Type B pancreatic cell (in vitro differentiated cells): ENCODE data around the gene LRRC15. TPM values are rescaled to one million over a fixed set of nuclear protein-coding genes. Genes with fewer than 3 reads are reported as not detected.

ENCODE experiments used
- DNase-seq: peaks from one replicate; pipeline ENCODE4 v3.0.0; 2021; ENCODE audit warnings: mixed read lengths; ENCODE audit not compliant: unreplicated experiment; ENCODE audit errors: extremely low spot score
- H3K27ac Mint-ChIP-seq: 2 replicates; pipeline ENCODE4 v1.8.0; 2021; ENCODE audit warnings: mild to moderate bottlenecking, mixed read lengths
- H3K27me3 Mint-ChIP-seq: 2 replicates; pipeline ENCODE4 v1.8.0; 2021; ENCODE audit warnings: mixed read lengths
- H3K36me3 Mint-ChIP-seq: 2 replicates; pipeline ENCODE4 v1.8.0; 2021; ENCODE audit warnings: mixed read lengths
- H3K4me1 Mint-ChIP-seq: one replicate; pipeline ENCODE4 v1.8.0; 2021; ENCODE audit warnings: mixed read lengths; ENCODE audit not compliant: unreplicated experiment
- H3K4me3 Mint-ChIP-seq: 2 replicates; pipeline ENCODE4 v1.8.0; 2021; ENCODE audit warnings: mild to moderate bottlenecking, mixed read lengths
- H3K9me3 Mint-ChIP-seq: 2 replicates; pipeline ENCODE4 v1.8.0; 2021; ENCODE audit warnings: mixed read lengths
- CTCF ChIP-seq: fragments of 200-600 bp; sonication (generic); conservative IDR thresholded peaks from 2 replicates; pipeline ENCODE4 v1.5.0; 2021; ENCODE audit warnings: antibody characterized with exemption, mild to moderate bottlenecking
- total RNA-seq: library from RNA; stranded (reverse); gene quantifications from 2 replicates; pipeline ENCODE4 v1.2.1, GENCODE V29; 2021; ENCODE audit warnings: low replicate concordance

LRRC15 gene
- total RNA-seq, 1 donor from 2014 or later, result 0.07 TPM

GRCh38 chr3:194396859-194397756, 27.6 kb upstream of the LRRC15 start:
- no peak for DNase-seq
- H3K4me1 Mint-ChIP-seq, result peaks cover 20% of the 10 kb centered on the region
- no peaks in the 10 kb centered on the region for H3K36me3 Mint-ChIP-seq
- TF ChIP-seq CTCF, result no peak
- H3K9me3 Mint-ChIP-seq, result no peaks in the 10 kb centered on the region
- H3K27me3 Mint-ChIP-seq, result peaks cover 10% of the 10 kb centered on the region
- no peak overlapping the region for H3K27ac Mint-ChIP-seq
- no peak overlapping the region for H3K4me3 Mint-ChIP-seq

- H3K4me1 Mint-ChIP-seq, result peaks cover 18% of the 10 kb centered on the region
- H3K36me3 Mint-ChIP-seq, result no peaks in the 10 kb centered on the region
- no peak overlapping the region for H3K4me3 Mint-ChIP-seq
- TF ChIP-seq CTCF, result no peak
- peaks cover under 1% of the 10 kb centered on the region for H3K9me3 Mint-ChIP-seq
- peaks cover 10% of the 10 kb centered on the region for H3K27me3 Mint-ChIP-seq
- H3K27ac Mint-ChIP-seq, result no peak overlapping the region
- DNase-seq, result no peak
Measured at GRCh38 chr3:194396539-194396858, 27.0 kb upstream of the LRRC15 start.

- Mint-ChIP-seq H3K9me3 (peaks cover 6% of the 10 kb centered on the region), H3K4me1 (peaks cover 18% of the 10 kb centered on the region), H3K4me3 (peak overlapping the region; percentile 57), H3K36me3 (no peaks in the 10 kb centered on the region), H3K27me3 (peaks cover 14% of the 10 kb centered on the region), H3K27ac (peak overlapping the region; percentile 44)
- no peak for DNase-seq
- TF ChIP-seq CTCF, result no peak
Measured at GRCh38 chr3:194395778-194396538, 26.4 kb upstream of the LRRC15 start.

- H3K4me1 Mint-ChIP-seq, result peaks cover 18% of the 10 kb centered on the region
- DNase-seq, result no peak
- H3K4me3 Mint-ChIP-seq, result peak overlapping the region; percentile 57
- H3K36me3 Mint-ChIP-seq, result no peaks in the 10 kb centered on the region
- H3K27ac Mint-ChIP-seq, result peak overlapping the region; percentile 44
- H3K27me3 Mint-ChIP-seq, result peaks cover 17% of the 10 kb centered on the region
- H3K9me3 Mint-ChIP-seq, result peaks cover 13% of the 10 kb centered on the region
- no peak for TF ChIP-seq CTCF
Measured at GRCh38 chr3:194395212-194395611, 25.7 kb upstream of the LRRC15 start.

GRCh38 chr3:194392576-194392975, 23.0 kb upstream of the LRRC15 start:
- Mint-ChIP-seq H3K4me1 (peaks cover 13% of the 10 kb centered on the region), H3K27me3 (peaks cover 7% of the 10 kb centered on the region), H3K27ac (no peak overlapping the region), H3K9me3 (peaks cover 18% of the 10 kb centered on the region), H3K4me3 (no peak overlapping the region), H3K36me3 (no peaks in the 10 kb centered on the region)
- no peak for DNase-seq
- no peak for TF ChIP-seq CTCF
